ENCODE data around the gene HSD17B12. TPM values are rescaled to one million over a fixed set of nuclear protein-coding genes. Genes with fewer than 3 reads are reported as not detected.

HSD17B12 gene
- polyA plus RNA-seq, 1 donor (not counting 4 experiments of a cell fraction or from before 2014, with no cell fraction given), result 105 TPM

DNA sequence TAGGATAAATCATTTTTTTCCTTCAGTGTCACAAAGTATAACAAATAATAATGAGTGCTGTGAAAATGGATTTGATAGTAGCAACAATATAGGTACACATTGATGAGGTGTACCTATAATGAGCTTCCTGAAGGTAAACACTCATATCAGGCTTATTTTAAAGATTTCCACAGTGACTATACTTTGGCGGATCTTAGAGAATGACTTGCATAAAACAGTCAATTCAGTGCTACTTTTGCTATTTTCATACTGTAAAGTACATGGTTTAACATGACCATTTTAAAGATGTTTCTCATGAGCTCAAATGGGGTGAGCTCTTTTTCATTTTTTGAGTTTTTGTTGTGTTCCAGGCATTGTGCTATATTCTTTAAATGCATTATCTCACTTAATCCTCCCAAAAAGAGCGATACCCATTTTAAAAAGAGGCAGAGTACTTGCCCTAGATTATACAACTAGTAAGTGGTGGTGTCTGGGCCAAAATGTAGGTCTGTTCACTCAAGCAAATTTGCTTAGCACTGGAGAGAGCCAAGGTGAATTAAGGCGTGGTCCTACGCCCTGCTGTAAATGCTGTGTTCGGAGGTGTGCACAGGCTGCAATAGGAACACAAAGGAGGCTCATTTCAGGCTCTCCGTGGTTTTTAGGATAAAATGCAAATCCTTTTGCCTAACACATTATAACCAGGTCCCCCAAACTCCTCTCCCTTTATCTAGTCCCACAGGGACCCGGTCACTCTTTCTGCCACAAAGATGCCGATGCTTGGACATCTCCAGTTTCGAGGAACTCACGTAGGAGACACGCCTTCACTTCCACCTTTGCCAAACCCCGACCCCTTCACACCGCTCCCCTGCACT is 199.5 kb downstream of the HSD17B12 start:
- no peak overlapping the region for H3K27ac ChIP-seq (ENCODE audit: control insufficient read depth, insufficient read depth, low read length)
- no peaks in the 10 kb centered on the region for H3K9me3 ChIP-seq (ENCODE audit: control insufficient read depth, low read depth, low read length)
- peak overlapping the region; percentile 98 for H2AFZ ChIP-seq (ENCODE audit: control insufficient read depth, low read length)
- no peak for TF ChIP-seq EZH2 (IDR thresholded peaks at IDR 0.05; ENCODE audit: low read length)
- TF ChIP-seq, protein P1, sequence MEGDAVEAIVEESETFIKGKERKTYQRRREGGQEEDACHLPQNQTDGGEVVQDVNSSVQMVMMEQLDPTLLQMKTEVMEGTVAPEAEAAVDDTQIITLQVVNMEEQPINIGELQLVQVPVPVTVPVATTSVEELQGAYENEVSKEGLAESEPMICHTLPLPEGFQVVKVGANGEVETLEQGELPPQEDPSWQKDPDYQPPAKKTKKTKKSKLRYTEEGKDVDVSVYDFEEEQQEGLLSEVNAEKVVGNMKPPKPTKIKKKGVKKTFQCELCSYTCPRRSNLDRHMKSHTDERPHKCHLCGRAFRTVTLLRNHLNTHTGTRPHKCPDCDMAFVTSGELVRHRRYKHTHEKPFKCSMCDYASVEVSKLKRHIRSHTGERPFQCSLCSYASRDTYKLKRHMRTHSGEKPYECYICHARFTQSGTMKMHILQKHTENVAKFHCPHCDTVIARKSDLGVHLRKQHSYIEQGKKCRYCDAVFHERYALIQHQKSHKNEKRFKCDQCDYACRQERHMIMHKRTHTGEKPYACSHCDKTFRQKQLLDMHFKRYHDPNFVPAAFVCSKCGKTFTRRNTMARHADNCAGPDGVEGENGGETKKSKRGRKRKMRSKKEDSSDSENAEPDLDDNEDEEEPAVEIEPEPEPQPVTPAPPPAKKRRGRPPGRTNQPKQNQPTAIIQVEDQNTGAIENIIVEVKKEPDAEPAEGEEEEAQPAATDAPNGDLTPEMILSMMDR (optimal IDR thresholded peaks at IDR 0.05 in 1 of 3, IDR thresholded peaks at IDR 0.05 in 1 of 3, conservative IDR thresholded peaks at IDR 0.05 in 1 of 3; ENCODE audit: extremely low read depth in 1 of 3, insufficient read depth in 2 of 3, low read length in 3 of 3), result no peak
- H3K36me3 ChIP-seq (ENCODE audit: control insufficient read depth in 2 of 2, extremely low read depth in 1 of 2, insufficient read depth in 2 of 2, low read length in 2 of 2), result peaks cover 7% of the 10 kb centered on the region in 2 experiments
- H3K4me1 ChIP-seq (ENCODE audit: control insufficient read depth, extremely low read depth, insufficient read depth, low read length), result peaks cover 14% of the 10 kb centered on the region
- H3K9ac ChIP-seq (ENCODE audit: control insufficient read depth, extremely low read depth, insufficient read depth, low read length), result peak overlapping the region; percentile 94
- no peak for FAIRE-seq
- dilution Hi-C loops (cut with MboI; ENCODE audit: extremely low pct_ligation_motif_present, low sequenced_read_pairs), result no loop called here
- no peaks in the 10 kb centered on the region for H4K20me1 ChIP-seq (ENCODE audit: control insufficient read depth, extremely low read depth, insufficient read depth, low read length)
- peaks cover 18% of the 10 kb centered on the region for H3K79me2 ChIP-seq (ENCODE audit: control insufficient read depth, insufficient read depth, low read length)
- no peaks in the 10 kb centered on the region for H3K9me1 ChIP-seq (ENCODE audit: control insufficient read depth, extremely low read depth, insufficient read depth, low read length)
- DNase-seq (ENCODE audit: low read depth, low spot score), result no peak
- no peaks in the 10 kb centered on the region for H3K27me3 ChIP-seq (ENCODE audit: control insufficient read depth, extremely low read depth, insufficient read depth, low read length)
- H3K4me3 ChIP-seq (ENCODE audit: control insufficient read depth in 2 of 3, extremely low read depth in 1 of 3, insufficient read depth in 2 of 3, low read depth in 1 of 3, low read length in 3 of 3), result peak overlapping the region; percentile 92 to 99 (median 99)
- peak overlapping the region; percentile 99 for H3K4me2 ChIP-seq (ENCODE audit: control insufficient read depth, extremely low read depth, insufficient read depth, low read depth, low read length)

DNA sequence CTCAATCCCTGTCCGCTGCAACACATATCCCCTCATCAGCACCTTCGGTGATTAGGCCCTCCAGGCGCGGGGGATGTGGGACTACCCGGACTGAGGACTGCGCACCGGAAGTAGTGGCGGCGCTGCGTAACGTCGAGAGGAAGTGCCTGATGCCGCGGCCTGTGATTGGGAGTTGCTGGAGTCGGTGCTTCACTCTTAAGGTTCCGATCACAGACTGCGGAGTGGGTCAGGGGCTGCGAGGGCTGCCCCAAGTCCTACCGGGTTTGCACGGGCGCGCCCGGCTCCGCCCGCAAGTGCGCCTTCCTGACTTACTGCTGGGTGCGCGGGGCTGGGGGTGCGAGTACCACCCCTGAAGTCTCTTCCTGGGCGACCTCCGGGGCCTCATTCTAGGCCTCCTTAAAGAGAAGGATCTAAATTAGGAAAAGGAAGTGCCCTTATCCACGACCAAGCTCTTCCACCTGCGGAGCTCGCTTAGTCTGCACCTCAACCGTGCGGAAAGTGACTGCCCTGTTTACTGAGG is 200.2 kb downstream of the HSD17B12 start, which contains the start of gene ALKBH3:
Gene ALKBH3 (plus strand): TSS at position 192 of the 520 bp plus-strand sequence. CDS start 1,822 bp downstream, outside the sequence.
- Histone ChIP-seq H2AFZ (ENCODE audit: control insufficient read depth, low read length) (peak within 1 kb of the TSS; percentile 98), H3K9me1 (ENCODE audit: control insufficient read depth, extremely low read depth, insufficient read depth, low read length) (no peaks in the 10 kb centered on the region), H3K4me2 (ENCODE audit: control insufficient read depth, extremely low read depth, insufficient read depth, low read depth, low read length) (peak within 1 kb of the TSS; percentile 99), H3K9me3 (ENCODE audit: control insufficient read depth, low read depth, low read length) (no peaks in the 10 kb centered on the region), H3K36me3 (ENCODE audit: control insufficient read depth in 2 of 2, extremely low read depth in 1 of 2, insufficient read depth in 2 of 2, low read length in 2 of 2) (peaks cover 7 to 9% of the 10 kb centered on the region in 2 experiments), H3K27me3 (ENCODE audit: control insufficient read depth, extremely low read depth, insufficient read depth, low read length) (no peaks in the 10 kb centered on the region), H3K4me1 (ENCODE audit: control insufficient read depth, extremely low read depth, insufficient read depth, low read length) (peaks cover 14% of the 10 kb centered on the region), H3K9ac (ENCODE audit: control insufficient read depth, extremely low read depth, insufficient read depth, low read length) (peak within 1 kb of the TSS; percentile 94), H3K4me3 (ENCODE audit: control insufficient read depth in 2 of 3, extremely low read depth in 1 of 3, insufficient read depth in 2 of 3, low read depth in 1 of 3, low read length in 3 of 3) (peak within 1 kb of the TSS; percentile 92 to 99 (median 99)), H3K27ac (ENCODE audit: control insufficient read depth, insufficient read depth, low read length) (peak within 1 kb of the TSS; percentile 84), H4K20me1 (ENCODE audit: control insufficient read depth, extremely low read depth, insufficient read depth, low read length) (no peaks in the 10 kb centered on the region), H3K79me2 (ENCODE audit: control insufficient read depth, insufficient read depth, low read length) (peaks cover 18% of the 10 kb centered on the region)
- TF ChIP-seq, protein P1 (optimal IDR thresholded peaks at IDR 0.05 in 1 of 3, IDR thresholded peaks at IDR 0.05 in 1 of 3, conservative IDR thresholded peaks at IDR 0.05 in 1 of 3; ENCODE audit: extremely low read depth in 1 of 3, insufficient read depth in 2 of 3, low read length in 3 of 3), result peak in 1 of 3 experiments; percentile 2
- TF ChIP-seq EZH2 (IDR thresholded peaks at IDR 0.05; ENCODE audit: low read length), result no peak
- dilution Hi-C loops (cut with MboI; ENCODE audit: extremely low pct_ligation_motif_present, low sequenced_read_pairs), result no loop called here
- peak; percentile 58 for FAIRE-seq
- DNase-seq (ENCODE audit: low read depth, low spot score), result peak; percentile 45

Data from keratinocyte (primary cell).